Nephron progenitor cell (in vitro differentiated cells): ENCODE results near the gene DNAH2.

Source experiments
- DNase-seq: peaks from one replicate; pipeline ENCODE4 v3.0.0; 2021
- H3K27ac Mint-ChIP-seq: 2 replicates; pipeline ENCODE4 v1.8.0; 2021; ENCODE audit warnings: mild to moderate bottlenecking, moderate library complexity, mixed read lengths
- H3K27me3 Mint-ChIP-seq: 2 replicates; pipeline ENCODE4 v1.8.0; 2021; ENCODE audit warnings: mild to moderate bottlenecking, low read depth, mixed read lengths; ENCODE audit not compliant: poor library complexity
- H3K36me3 Mint-ChIP-seq: 2 replicates; pipeline ENCODE4 v1.8.0; 2021; ENCODE audit warnings: low read depth, mixed read lengths
- H3K4me1 Mint-ChIP-seq: 2 replicates; pipeline ENCODE4 v1.8.0; 2021; ENCODE audit warnings: mixed read lengths
- H3K4me3 Mint-ChIP-seq: 2 replicates; pipeline ENCODE4 v1.8.0; 2021; ENCODE audit warnings: mild to moderate bottlenecking, moderate library complexity, mixed read lengths
- H3K9me3 Mint-ChIP-seq: 2 replicates; pipeline ENCODE4 v1.8.0; 2021; ENCODE audit warnings: mild to moderate bottlenecking, moderate library complexity, mixed read lengths
- CTCF ChIP-seq: fragments of 200-600 bp; sonication (generic); IDR thresholded peaks from 2 replicates; pipeline ENCODE4 v1.5.0; 2021; ENCODE audit warnings: antibody characterized with exemption

The DNAH2 gene

GRCh38 chr17:7677388-7678067 lies 40.0 kb upstream of the DNAH2 start:
- Mint-ChIP-seq H3K36me3 (peaks cover 47% of the 10 kb centered on the region), H3K27me3 (peaks cover 5% of the 10 kb centered on the region), H3K4me3 (no peak overlapping the region), H3K27ac (no peak overlapping the region), H3K9me3 (peaks cover 12% of the 10 kb centered on the region), H3K4me1 (peaks cover 6% of the 10 kb centered on the region)
- DNase-seq, result no peak
- TF ChIP-seq CTCF, result no peak

- H3K4me1 Mint-ChIP-seq, result peaks cover 37% of the 10 kb centered on the region
- H3K36me3 Mint-ChIP-seq, result peaks cover 18% of the 10 kb centered on the region
- peak overlapping the region; percentile 100 for H3K27ac Mint-ChIP-seq
- H3K27me3 Mint-ChIP-seq, result no peaks in the 10 kb centered on the region
- DNase-seq, result no peak
- H3K9me3 Mint-ChIP-seq, result no peaks in the 10 kb centered on the region
- H3K4me3 Mint-ChIP-seq, result peak overlapping the region; percentile 96
- TF ChIP-seq CTCF, result no peak
Observed at GRCh38 chr17:7684851-7685532, 32.6 kb upstream of the DNAH2 start.

- peak; percentile 88 for DNase-seq
- H3K27ac Mint-ChIP-seq, result peak overlapping the region; percentile 100
- peaks cover 41% of the 10 kb centered on the region for H3K4me1 Mint-ChIP-seq
Observed at GRCh38 chr17:7685533-7686221, 31.9 kb upstream of the DNAH2 start.

GRCh38 chr17:7686222-7687071 lies 31.1 kb upstream of the DNAH2 start:
- no peak for TF ChIP-seq CTCF
- Mint-ChIP-seq H3K9me3 (no peaks in the 10 kb centered on the region), H3K4me1 (peaks cover 41% of the 10 kb centered on the region), H3K4me3 (peak overlapping the region; percentile 96), H3K36me3 (peaks cover 28% of the 10 kb centered on the region), H3K27ac (peak overlapping the region; percentile 100), H3K27me3 (peaks cover 3% of the 10 kb centered on the region)
- peak; percentile 77 for DNase-seq

More at GRCh38 chr17:7685533-7686221, 31.9 kb upstream of the DNAH2 start:
- H3K4me3 Mint-ChIP-seq, result peak overlapping the region; percentile 96
- H3K9me3 Mint-ChIP-seq, result no peaks in the 10 kb centered on the region
- no peak for TF ChIP-seq CTCF
- H3K27me3 Mint-ChIP-seq, result no peaks in the 10 kb centered on the region
- H3K36me3 Mint-ChIP-seq, result peaks cover 23% of the 10 kb centered on the region

GRCh38 chr17:7687072-7687907 lies 30.3 kb upstream of the DNAH2 start, which contains the start of gene TP53:
TSS of gene TP53 (minus strand) at chr17:7687490. CDS start at chr17:7676594, 10,896 bp downstream.
- H3K27me3 Mint-ChIP-seq, result peaks cover 3% of the 10 kb centered on the region
- H3K4me1 Mint-ChIP-seq, result peaks cover 41% of the 10 kb centered on the region
- no peak for TF ChIP-seq CTCF
- peak within 1 kb of the TSS; percentile 96 for H3K4me3 Mint-ChIP-seq
- H3K36me3 Mint-ChIP-seq, result peaks cover 28% of the 10 kb centered on the region
- H3K27ac Mint-ChIP-seq, result peak within 1 kb of the TSS; percentile 100
- H3K9me3 Mint-ChIP-seq, result no peaks in the 10 kb centered on the region
- DNase-seq, result peak; percentile 78
